HEK293T (cell line): Measurements from ENCODE around the gene MRPS23.

ENCODE experiments used
- CTCF ChIA-PET: fragments of 350-600 bp; formaldehyde crosslinking; extraction: SDS; loops from one replicate; lab custom pipeline; 2021; ENCODE audit warnings: antibody characterized with exemption, inconsistent platforms; lab: Yijun Ruan, JAX
- POLR2A ChIA-PET: fragments of 350-600 bp; formaldehyde crosslinking; extraction: SDS; loops from one replicate; lab custom pipeline; 2020; ENCODE audit warnings: antibody characterized with exemption, inconsistent platforms; lab: Yijun Ruan, JAX
- DNase-seq: peaks from one replicate; pipeline ENCODE4 v3.0.0; 2012; ENCODE audit warnings: mixed read lengths; ENCODE audit errors: extremely low spot score
- ARNT ChIP-seq: fragments of 450-650 bp; IDR thresholded peaks from 2 replicates; pipeline ENCODE4 v1.6.1; 2017; ENCODE audit warnings: mild to moderate bottlenecking
- BHLHE40 ChIP-seq: fragments of 450-650 bp; IDR thresholded peaks from 2 replicates; pipeline ENCODE4 v1.6.1; 2016; ENCODE audit warnings: mild to moderate bottlenecking, moderate library complexity, borderline replicate concordance
- CTBP1 ChIP-seq: fragments of 450-650 bp; IDR thresholded peaks from 2 replicates; pipeline ENCODE4 v1.6.1; 2016; ENCODE audit warnings: borderline replicate concordance
- ELF4 ChIP-seq: fragments of 450-650 bp; IDR thresholded peaks from 2 replicates; pipeline ENCODE4 v1.6.1; 2017; ENCODE audit warnings: antibody characterized with exemption
- FOXA1 ChIP-seq: fragments of 450-650 bp; IDR thresholded peaks from 2 replicates; pipeline ENCODE4 v1.6.1; 2016; ENCODE audit warnings: mild to moderate bottlenecking
- FOXK2 ChIP-seq: fragments of 450-650 bp; IDR thresholded peaks from 2 replicates; pipeline ENCODE4 v1.6.1; 2016; ENCODE audit warnings: mild to moderate bottlenecking
- FOXM1 ChIP-seq: fragments of 450-650 bp; IDR thresholded peaks from 2 replicates; pipeline ENCODE4 v1.6.1; 2017; ENCODE audit warnings: mild to moderate bottlenecking, borderline replicate concordance
- HDGF ChIP-seq: fragments of 450-650 bp; IDR thresholded peaks from 2 replicates; pipeline ENCODE4 v1.6.1; 2017; ENCODE audit warnings: antibody characterized with exemption, borderline replicate concordance
- L3MBTL2 ChIP-seq: fragments of 450-650 bp; conservative IDR thresholded peaks from 2 replicates; pipeline ENCODE4 v1.6.1; 2016; ENCODE audit warnings: mild to moderate bottlenecking
- LEF1 ChIP-seq: fragments of 450-650 bp; IDR thresholded peaks from 2 replicates; pipeline ENCODE4 v1.6.1; 2017; ENCODE audit warnings: mild to moderate bottlenecking, borderline replicate concordance
- NFRKB ChIP-seq: fragments of 450-650 bp; IDR thresholded peaks from 2 replicates; pipeline ENCODE4 v1.6.1; 2016; ENCODE audit warnings: mild to moderate bottlenecking, moderate library complexity
- SP1 ChIP-seq: fragments of 450-650 bp; IDR thresholded peaks from 2 replicates; pipeline ENCODE4 v1.6.1; 2017
- SUZ12 ChIP-seq: fragments of 450-650 bp; IDR thresholded peaks from 2 replicates; pipeline ENCODE4 v1.6.1; 2016; ENCODE audit warnings: mild to moderate bottlenecking
- TARDBP ChIP-seq: fragments of 450-650 bp; IDR thresholded peaks from 2 replicates; pipeline ENCODE4 v1.6.1; 2016
- ZNF384 ChIP-seq: fragments of 450-650 bp; IDR thresholded peaks from 2 replicates; pipeline ENCODE4 v1.6.1; 2016
- TF ChIP-seq, protein P1 (sequence below): fragments of 450-650 bp; IDR thresholded peaks from 2 replicates; pipeline ENCODE4 v1.6.1; 2016

The MRPS23 gene

GRCh38 chr17:57887161-57887560 is 37.3 kb upstream of the MRPS23 start:
- TF ChIP-seq, protein P1, sequence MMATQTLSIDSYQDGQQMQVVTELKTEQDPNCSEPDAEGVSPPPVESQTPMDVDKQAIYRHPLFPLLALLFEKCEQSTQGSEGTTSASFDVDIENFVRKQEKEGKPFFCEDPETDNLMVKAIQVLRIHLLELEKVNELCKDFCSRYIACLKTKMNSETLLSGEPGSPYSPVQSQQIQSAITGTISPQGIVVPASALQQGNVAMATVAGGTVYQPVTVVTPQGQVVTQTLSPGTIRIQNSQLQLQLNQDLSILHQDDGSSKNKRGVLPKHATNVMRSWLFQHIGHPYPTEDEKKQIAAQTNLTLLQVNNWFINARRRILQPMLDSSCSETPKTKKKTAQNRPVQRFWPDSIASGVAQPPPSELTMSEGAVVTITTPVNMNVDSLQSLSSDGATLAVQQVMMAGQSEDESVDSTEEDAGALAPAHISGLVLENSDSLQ, result no peak
- TF ChIP-seq ARNT (no peak), HDGF (no peak), FOXM1 (no peak), SUZ12 (no peak), TARDBP (no peak), SP1 (no peak), FOXA1 (no peak), ZNF384 (no peak), CTBP1 (no peak), BHLHE40 (no peak), ELF4 (no peak), LEF1 (no peak)
- CTCF ChIA-PET, result interaction anchor here (0.6 to 0.7 kb wide), 2 partner anchors 66 to 186 kb away, joined by 3 to 4 read pairs; no protein-coding TSS in a partner anchor
- POLR2A ChIA-PET, result no interaction called here
- no peak for DNase-seq

- TF ChIP-seq TARDBP (no peak), SP1 (no peak), ARNT (no peak), FOXK2 (no peak), ELF4 (no peak), LEF1 (no peak)
- TF ChIP-seq, protein P1, result no peak
- ChIA-PET CTCF (no interaction called here), POLR2A (no interaction called here)
- no peak for DNase-seq
Observed at GRCh38 chr17:57886020-57886419, 36.2 kb upstream of the MRPS23 start.

GRCh38 chr17:57885148-57885915 is 35.5 kb upstream of the MRPS23 start:
- CTCF ChIA-PET, result no interaction called here
- TF ChIP-seq TARDBP (no peak), NFRKB (no peak), SUZ12 (no peak), BHLHE40 (no peak), FOXK2 (no peak), LEF1 (no peak), SP1 (no peak), L3MBTL2 (no peak), FOXM1 (no peak), ARNT (no peak)
- no peak for DNase-seq
- POLR2A ChIA-PET, result no interaction called here

GRCh38 chr17:57881783-57882351 is 32.0 kb upstream of the MRPS23 start:
- POLR2A ChIA-PET, result interaction anchor here (1.6 kb wide), 1 partner anchor 115 kb away, joined by 4 read pairs; no protein-coding TSS in a partner anchor
- TF ChIP-seq ARNT (no peak), ELF4 (no peak), SUZ12 (no peak), FOXA1 (no peak), SP1 (no peak), HDGF (no peak), FOXM1 (no peak), CTBP1 (no peak), BHLHE40 (no peak), FOXK2 (no peak), NFRKB (no peak), LEF1 (no peak)
- TF ChIP-seq, protein P1, result no peak
- CTCF ChIA-PET, result interaction anchor here (0.7 kb wide), 1 partner anchor 113 kb away, joined by 4 read pairs; no protein-coding TSS in a partner anchor
- no peak for DNase-seq

- TF ChIP-seq LEF1 (no peak), CTBP1 (no peak), ZNF384 (no peak), L3MBTL2 (no peak), TARDBP (no peak), ELF4 (no peak), SP1 (no peak), HDGF (no peak), NFRKB (no peak), FOXM1 (no peak), FOXA1 (no peak), ARNT (no peak), SUZ12 (no peak), BHLHE40 (no peak), FOXK2 (no peak)
- TF ChIP-seq, protein P1, result no peak
- no peak for DNase-seq
- ChIA-PET CTCF (no interaction called here), POLR2A (interaction anchor here (1.6 kb wide), 1 partner anchor 116 kb away, joined by 4 read pairs; no protein-coding TSS in a partner anchor)
Observed at GRCh38 chr17:57881143-57881542, 31.3 kb upstream of the MRPS23 start.
